SH-SY5Y (cell line): ENCODE measurements around the gene ACOT2.

Experiments
- GATA2 ChIP-seq: IDR thresholded peaks from 2 replicates; pipeline ENCODE4 v1.6.1; 2011; ENCODE audit warnings: mild to moderate bottlenecking, low read depth, low read length
- GATA3 ChIP-seq: IDR thresholded peaks from 2 replicates; pipeline ENCODE4 v1.6.1; 2011; ENCODE audit warnings: low read depth, mild to moderate bottlenecking, low read length, moderate library complexity

DNA sequence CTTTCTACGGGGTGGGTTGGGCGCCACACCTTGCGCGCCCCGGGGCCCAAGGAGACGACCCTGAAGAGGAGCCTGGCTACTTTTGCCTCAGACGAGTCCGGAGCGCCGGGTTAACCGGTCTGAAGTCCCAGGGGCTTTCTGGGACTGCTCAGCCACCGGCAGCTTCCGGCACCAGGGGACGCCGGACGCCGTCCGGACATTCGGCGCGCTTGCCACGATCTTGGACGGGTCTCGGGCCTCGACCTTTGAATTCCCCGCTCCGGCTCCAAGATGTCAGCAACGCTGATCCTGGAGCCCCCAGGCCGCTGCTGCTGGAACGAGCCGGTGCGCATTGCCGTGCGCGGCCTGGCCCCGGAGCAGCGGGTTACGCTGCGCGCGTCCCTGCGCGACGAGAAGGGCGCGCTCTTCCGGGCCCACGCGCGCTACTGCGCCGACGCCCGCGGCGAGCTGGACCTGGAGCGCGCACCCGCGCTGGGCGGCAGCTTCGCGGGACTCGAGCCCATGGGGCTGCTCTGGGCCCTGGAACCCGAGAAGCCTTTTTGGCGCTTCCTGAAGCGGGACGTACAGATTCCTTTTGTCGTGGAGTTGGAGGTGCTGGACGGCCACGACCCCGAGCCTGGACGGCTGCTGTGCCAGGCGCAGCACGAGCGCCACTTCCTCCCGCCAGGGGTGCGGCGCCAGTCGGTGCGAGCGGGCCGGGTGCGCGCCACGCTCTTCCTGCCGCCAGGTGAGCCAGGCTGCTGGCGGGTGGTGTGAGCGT, 22.9 kb downstream of the ACOT2 start, which contains the start of gene ACOT4:
- TF ChIP-seq GATA2 (no peak), GATA3 (no peak)
